Measurements from ENCODE around the gene MICALL2.
A peak's percentile ranks its signal among the peaks of the same experiment; 100 is the strongest.

Gene MICALL2

DNA sequence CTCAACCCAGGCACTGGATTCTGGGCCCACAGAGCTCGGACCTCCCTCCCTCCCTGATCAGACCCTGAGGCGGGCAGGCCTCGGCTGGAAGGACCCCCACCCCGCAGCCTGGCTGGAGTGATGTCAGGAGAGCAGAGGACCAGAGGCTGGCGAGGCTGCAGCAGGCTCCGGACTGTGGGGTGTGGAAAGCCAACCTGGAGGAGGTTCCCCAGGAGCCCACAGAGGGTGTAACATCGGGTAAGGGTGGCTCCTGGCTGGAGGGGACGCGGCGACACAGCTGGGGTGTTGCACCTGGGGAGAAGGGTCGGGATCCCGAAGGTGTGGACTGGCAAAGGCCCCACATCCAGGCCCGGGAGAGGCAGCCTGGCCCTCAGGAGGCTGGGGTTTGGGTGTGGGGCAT is 8.9 kb upstream of the MICALL2 start:
- DNase-seq (ENCODE audit: low read depth in 2 of 2): no peak

DNA sequence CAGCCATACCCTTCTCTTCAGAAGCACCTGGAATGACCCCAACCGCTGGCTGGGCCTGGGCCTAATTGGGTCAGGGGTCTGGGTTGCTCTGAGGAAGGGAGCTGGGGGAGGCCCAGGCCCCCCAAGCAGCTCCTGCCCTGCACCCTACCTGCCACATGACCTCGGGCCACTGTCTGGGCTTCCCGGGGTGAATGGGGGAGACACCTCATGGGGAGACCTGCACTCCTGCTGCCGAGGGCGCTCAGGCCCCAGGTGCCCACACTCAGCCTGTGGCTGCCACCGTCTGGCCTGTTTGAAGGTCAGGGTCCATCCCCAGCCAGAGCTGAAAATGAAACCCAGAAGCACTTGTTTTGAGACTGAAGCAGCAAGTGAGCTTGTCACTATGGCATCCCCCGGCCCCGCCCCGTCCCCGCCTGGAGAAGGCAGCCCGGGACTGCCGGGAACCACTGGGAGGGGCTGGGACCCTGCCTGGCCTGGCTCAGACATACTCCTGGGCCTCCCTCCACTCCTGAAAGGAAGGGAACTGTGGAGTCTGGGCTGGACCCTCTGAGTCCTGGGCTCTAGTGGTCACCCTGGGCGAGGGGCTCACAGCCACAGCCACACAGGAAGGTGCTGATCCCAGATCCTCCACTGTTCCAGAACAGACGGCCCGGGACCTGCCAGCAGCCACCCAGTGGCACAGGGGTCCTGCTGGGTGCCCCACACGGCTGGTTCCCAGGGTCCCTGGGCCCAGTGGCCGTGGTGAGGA is 7.4 kb upstream of the MICALL2 start:
- DNase-seq (ENCODE audit: low read depth in 2 of 2): no peak

DNA sequence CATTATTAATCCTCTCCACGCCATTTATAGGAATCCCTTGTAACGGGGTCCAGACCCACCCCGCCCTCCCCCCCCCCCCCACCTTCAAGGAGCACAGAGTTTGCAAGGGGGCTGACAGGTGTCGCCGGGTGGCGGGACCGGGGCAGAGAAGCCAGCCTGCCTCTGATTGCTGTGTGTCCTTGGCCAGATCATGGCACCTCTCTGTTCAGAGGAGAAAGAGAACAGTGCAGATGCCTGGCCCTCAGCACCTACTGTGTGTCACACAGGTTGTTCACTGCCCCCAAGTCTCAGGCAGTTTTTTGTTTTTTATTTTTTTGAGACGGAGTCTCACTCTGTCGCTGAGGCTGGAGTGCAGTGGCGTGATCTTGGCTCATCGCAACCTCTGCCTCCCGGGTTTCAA is 5.4 kb upstream of the MICALL2 start:
- no peak for DNase-seq (ENCODE audit: low read depth in 2 of 2)

GRCh38 chr7:1463676-1464223 is 4.5 kb upstream of the MICALL2 start:
- DNase-seq (ENCODE audit: low read depth in 2 of 2): no peak

GRCh38 chr7:1461646-1462375 is 2.5 kb upstream of the MICALL2 start:
- DNase-seq (ENCODE audit: low read depth in 2 of 2): no peak

DNA sequence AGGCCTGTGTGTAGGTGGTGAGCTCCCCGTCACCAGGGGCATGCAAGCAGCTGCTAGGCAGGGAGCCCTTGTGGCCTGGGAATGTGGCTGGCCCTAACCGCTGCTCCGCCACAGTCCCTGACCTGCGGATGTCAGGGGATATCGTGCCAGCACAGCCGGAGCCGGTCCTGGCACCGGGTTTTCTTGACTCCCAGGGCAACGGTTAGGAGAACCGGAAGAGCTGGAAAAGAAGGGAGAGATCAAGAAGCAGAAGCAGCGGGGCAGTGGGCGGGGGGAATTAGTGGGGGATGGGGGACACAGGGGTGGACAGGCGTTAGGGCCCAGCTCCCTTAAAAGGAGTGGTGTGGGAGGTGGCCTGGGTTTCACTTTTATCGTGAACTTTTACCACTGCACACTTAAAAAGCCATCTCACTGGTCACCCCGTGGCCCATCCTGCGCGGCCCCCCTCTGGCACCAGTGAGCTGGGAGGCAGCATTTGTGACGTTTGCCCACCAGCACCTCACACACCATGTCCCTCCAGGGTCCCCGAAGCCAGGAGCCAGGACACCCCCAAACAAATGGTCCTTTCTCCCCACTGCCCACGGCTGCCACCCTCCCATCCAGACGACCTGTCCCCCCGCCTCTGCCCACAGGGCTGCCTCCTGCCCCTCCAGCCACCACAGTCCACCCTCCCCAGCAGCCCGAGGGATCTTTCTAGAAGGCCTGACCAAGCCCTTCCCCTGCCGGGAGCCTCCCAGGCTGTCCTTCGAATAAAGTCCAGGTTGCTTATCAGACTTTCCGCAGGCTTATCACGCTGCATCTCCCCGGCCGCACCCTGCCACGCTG is 1.8 kb upstream of the MICALL2 start:
- no peak for DNase-seq (ENCODE audit: low read depth in 2 of 2)

DNA sequence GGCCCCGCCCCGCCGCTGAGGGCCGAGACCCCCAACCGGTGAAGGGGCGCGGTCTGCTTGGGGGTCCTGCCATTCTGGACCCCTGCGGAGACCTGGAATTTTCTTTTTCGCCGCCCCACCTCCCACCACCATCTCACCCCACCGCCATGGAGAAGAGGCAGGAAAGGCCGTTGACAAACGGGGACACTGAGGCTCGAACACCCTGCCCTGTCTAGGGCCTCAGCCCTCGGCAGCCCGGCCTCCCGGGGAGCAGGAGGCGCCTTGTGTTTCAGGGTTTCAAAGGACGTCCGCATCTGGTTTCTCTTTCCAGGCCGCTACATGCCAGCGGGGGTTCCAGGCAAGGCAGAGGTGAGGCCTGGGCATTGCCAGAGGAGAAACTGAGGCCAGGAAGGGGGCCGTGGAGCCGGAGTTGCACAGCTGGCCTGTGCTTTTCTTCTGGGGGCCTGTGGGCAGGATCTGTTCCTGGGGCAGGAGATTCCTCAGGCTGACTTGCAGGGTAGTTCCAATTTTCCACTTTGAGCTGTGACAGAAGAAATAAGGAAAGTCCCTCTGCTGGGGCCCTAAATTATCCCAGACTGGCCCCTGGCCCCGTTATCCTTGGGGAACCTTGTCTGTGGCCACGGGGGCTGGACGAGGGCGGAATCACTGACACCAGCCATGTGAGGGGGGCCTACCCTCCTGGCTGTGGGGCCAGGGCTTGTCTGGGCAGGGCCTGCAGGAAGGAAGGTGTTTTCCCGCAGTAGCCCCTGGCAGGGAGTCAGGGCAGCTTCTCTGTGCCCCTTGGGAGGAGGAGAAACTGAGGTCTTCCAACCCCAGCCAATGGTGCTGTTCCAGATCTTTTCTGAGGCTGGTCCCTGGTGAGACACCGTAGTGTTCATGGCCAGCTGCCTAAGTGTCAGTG is 900 bp upstream of the MICALL2 start:
- DNase-seq (ENCODE audit: low read depth in 2 of 2): no peak

GRCh38 chr7:1459512-1459892 is 232 bp upstream of the MICALL2 start:
- DNase-seq (ENCODE audit: low read depth in 2 of 2): peak; percentile 98 to 99

DNA sequence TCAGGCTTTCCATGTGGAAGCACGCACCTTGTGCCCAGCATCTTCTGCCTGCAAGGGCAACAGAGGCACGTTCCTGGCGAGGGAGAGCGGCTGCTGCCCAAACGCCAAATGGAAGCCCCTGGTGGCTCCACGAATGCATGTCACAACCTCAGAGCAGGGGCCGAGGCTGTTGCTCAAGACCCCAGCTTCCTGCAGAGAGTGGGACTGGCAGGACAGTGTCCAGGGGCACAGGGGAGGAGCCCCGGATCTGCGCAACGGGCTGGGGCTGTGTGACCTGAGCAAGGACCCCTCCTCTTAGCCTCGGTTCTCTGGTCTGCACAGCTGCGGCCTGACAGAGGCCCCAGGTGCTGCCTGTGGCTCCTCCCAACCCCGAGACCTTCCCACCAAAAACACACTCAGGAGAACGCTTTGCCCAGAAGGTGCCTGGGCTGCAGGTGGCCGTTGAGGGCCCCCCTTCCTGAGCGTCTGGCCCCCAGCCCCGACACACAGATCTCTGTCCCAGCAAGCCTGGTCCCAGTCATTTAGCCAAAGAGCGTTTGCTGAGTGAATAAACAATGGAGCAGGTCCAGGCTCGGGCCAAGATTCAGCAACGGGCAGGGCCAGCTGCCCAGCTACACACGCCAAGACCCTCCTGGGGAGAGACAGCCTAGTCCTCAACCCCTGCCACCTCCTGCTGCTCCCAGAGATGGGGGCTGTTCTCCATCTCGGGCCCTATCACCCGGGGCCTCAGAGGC is 1.2 kb downstream of the MICALL2 start:
- DNase-seq (ENCODE audit: low read depth in 2 of 2): no peak

DNA sequence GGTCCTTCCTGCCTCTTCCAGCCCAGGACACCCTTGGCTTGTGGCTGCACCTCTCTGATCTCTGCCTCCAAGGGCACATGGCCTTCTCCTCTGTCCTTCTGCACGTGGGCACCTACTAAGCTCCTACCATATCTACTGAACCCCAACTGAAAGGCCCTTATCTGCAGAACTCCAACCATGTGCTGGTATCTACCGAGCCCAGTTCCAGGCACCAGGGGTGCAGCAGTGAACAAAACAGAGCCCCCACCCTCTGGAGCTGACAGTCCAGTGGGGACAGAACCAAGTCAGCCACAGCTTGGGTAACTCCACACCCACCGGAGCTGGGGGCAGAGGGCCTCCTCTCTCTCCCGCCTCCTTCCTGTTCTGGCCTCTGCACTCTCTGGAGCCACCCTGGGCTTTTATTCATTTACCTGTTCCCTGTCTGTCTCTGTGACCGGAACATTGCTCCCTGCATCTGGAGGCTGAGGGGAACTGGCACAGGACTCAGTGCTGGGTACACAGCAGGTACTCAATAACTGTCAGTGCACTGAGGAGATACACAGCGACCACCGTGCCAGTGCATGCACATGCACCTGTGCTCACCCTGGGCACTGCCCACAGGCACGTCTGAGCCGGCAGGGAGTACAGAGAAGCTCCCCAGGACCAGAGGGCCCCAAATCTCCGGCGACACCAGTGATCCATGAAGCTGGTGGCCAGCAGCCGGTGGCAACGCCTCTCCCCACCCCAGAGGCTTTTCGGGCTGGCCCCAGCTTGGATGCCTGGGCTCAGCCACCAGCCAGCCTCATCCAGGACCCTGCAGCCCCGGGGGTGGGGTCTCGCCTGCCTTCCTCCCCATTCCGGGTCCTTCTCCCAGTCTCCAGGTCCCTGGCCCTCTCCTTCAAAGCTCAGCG is 2.0 kb downstream of the MICALL2 start:
- DNase-seq (ENCODE audit: low read depth in 2 of 2): no peak

DNA sequence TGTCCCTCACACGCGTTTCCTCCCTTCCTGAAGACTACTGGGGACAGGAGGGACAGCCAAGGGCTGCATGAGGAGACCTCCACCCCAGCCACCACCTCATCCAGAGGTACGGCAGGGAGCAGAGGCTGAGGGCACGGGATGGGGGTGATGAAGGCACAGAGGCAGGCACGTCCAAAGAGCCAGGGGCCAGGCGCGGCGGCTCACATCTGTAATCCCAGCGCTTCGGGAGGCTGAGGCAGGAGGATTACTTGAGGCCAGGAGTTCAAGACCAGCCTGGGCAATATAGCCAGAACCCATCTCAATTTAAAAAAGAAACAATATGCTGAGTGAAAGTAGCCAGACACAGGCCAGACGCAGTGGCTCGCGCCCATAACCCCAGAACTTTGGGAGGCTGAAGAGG is 3.3 kb downstream of the MICALL2 start:
- no peak for DNase-seq (ENCODE audit: low read depth in 2 of 2)

DNA sequence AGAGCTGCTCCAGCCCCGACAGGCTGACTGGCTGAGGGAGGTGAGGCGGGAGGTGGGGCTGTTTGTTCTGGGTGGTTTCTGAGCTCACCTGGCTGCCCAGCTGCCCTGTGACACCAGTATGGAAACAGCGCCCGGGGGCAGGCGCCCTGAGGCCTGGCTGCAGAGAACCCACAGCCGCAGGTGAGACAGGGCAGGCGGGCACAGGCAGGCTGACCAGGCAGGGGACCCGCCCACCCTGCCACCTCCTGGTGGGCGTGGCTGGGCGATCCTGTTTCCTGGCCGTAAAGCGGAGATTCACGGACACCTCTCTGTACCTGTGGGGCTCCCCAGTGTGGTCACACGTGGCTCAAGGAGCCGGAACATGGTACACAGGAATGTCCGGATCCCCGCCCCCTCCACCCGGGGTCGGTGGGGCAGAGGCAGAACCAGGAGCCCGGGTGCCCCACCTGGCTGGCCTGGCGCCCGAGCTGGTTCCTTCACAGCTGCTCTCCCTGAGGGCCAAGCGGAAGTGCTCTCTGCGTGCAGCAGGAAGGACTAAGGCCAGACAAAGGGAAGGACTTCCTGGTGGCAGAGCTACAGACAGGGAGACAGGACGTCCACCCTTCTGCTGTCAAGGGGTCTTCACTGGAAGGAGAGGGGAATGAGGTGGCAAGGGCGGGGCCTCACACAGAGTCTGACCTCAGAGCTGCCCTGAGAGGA is 3.9 kb downstream of the MICALL2 start:
- DNase-seq (ENCODE audit: low read depth in 2 of 2): no peak

GRCh38 chr7:1454542-1454941 is 4.7 kb downstream of the MICALL2 start:
- DNase-seq (ENCODE audit: low read depth in 2 of 2): no peak

DNA sequence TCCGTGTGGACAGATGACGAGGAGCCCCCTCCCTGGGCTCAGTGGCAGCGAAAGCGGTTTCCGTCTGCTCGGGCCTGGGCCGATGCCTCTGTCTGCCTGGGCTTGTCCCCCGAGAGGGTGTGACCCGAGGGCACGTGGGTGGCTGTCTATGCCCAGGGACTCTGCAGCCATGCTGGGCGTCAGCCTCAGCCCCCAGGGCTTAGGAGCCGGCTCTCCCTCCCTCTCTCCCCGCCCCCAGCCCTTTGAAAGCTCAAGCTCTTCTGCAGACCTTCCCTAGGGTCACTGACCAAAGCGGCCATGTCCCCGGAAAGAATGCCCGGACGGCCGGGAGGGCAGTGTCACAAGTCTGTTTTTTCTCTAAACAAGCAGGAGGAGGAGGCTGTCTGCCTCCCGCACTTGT is 7.1 kb downstream of the MICALL2 start:
- DNase-seq (ENCODE audit: low read depth in 2 of 2): no peak

DNA sequence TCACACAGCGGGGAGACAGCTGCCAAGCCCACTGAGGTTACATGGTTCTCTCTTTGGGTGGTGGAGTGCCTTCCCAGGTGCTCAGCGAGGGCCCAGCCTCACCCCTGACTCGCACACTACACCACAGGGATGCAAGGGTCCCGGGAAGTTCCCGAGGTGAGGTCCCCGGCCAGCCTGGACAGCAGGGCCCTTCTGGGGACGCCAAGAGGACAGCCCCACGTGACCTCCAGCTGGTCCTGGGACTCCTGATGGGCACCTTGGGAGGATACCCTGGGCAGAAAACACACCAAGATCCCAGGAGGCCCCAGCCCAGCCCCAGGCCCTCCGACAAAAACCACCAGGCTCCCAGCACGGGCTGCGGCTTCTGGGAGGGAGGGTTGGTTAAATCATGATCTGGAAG is 8.3 kb downstream of the MICALL2 start:
- DNase-seq (ENCODE audit: low read depth in 2 of 2): no peak

GRCh38 chr7:1450431-1450830 is 8.8 kb downstream of the MICALL2 start:
- DNase-seq (ENCODE audit: low read depth in 2 of 2): no peak

- no peak for DNase-seq (ENCODE audit: low read depth in 2 of 2)
These were observed 9.3 kb downstream of the MICALL2 start for GRCh38 chr7:1449951-1450350.

DNA sequence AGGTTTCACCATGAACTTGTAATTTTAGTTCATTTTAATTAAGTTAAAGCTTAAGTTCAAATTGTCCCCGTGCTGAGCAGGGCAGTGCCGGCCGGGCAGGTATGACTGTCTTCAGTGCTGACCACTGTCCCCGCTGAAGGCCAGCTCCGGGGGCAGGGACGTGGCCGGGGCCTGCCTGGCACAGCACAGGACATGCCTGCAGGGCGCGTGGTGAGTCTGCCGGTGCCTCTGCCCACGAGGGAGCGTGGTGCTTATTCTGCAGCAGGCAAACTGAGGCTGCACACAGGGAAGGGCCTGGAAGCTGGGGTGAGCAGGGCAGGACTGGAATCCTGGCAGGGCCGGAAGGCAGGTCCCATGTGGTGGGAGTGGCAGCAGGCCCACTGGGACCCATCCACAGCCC is 9.8 kb downstream of the MICALL2 start:
- DNase-seq (ENCODE audit: low read depth in 2 of 2): no peak

GRCh38 chr7:1448958-1449357 is 10.3 kb downstream of the MICALL2 start:
- DNase-seq (ENCODE audit: low read depth in 2 of 2): no peak
